ENCODE results near the gene MPI.

GRCh38 chr15:74873036-74873755, 16.6 kb upstream of the MPI start, which contains the start of gene SCAMP2:
- TF ChIP-seq CTCF (IDR thresholded peaks at IDR 0.05 in 4 of 5, conservative IDR thresholded peaks at IDR 0.05 in 1 of 5): peak in 1 of 5 experiments; percentile 12
- peak; percentile 82 to 90 for TF ChIP-seq POLR2A (IDR thresholded peaks at IDR 0.05)

Measured in gastrocnemius medialis (tissue), 4 donors.